Stimulated activated CD4-positive, alpha-beta T cell treated with anti-CD3 and anti-CD28 coated beads, Interleukin-1b, Interleukin-23, amount 100 ng/mL, for 24 hours (primary cell): ENCODE measurements around the gene SLITRK3.

ENCODE experiments used
- DNase-seq, 4 experiments: peaks; one replicate each; pipeline ENCODE4 v3.0.0-alpha.2; 2020; ENCODE audit warnings: low read depth in 4 of 4, low spot score in 1 of 4

Gene SLITRK3

GRCh38 chr3:165195640-165196576 lies at the start of gene SLITRK3:
Gene SLITRK3 (minus strand): TSS chr3:165196384. CDS start chr3:165190830, 5,554 bp downstream.
- DNase-seq = no peak

- DNase-seq = no peak
These were observed 47.4 kb upstream of the SLITRK3 start for GRCh38 chr3:165243597-165243996.

- no peak for DNase-seq
These were observed 37.5 kb upstream of the SLITRK3 start for GRCh38 chr3:165233501-165234195.

GRCh38 chr3:165225604-165226003 lies 29.4 kb upstream of the SLITRK3 start:
- DNase-seq = no peak

- DNase-seq = no peak
These were observed 21.6 kb upstream of the SLITRK3 start for GRCh38 chr3:165217739-165218138.

GRCh38 chr3:165212580-165212979 lies 16.4 kb upstream of the SLITRK3 start:
- no peak for DNase-seq

- no peak for DNase-seq
These were observed 15.5 kb upstream of the SLITRK3 start for GRCh38 chr3:165211721-165212120.

GRCh38 chr3:165210727-165211126 lies 14.5 kb upstream of the SLITRK3 start:
- no peak for DNase-seq

- DNase-seq = no peak
These were observed 13.9 kb upstream of the SLITRK3 start for GRCh38 chr3:165210132-165210531.

GRCh38 chr3:165206454-165207266 lies 10.5 kb upstream of the SLITRK3 start:
- DNase-seq = peak in 1 of 4 experiments; percentile 7

GRCh38 chr3:165204445-165204844 lies 8.3 kb upstream of the SLITRK3 start:
- DNase-seq = no peak

- no peak for DNase-seq
These were observed 6.8 kb upstream of the SLITRK3 start for GRCh38 chr3:165202995-165203394.

GRCh38 chr3:165201964-165202363 lies 5.8 kb upstream of the SLITRK3 start:
- DNase-seq = no peak

GRCh38 chr3:165197481-165197800 lies 1.3 kb upstream of the SLITRK3 start:
- DNase-seq = no peak

- no peak for DNase-seq
These were observed 645 bp upstream of the SLITRK3 start for GRCh38 chr3:165196577-165197480.

GRCh38 chr3:165195241-165195639 lies 944 bp downstream of the SLITRK3 start:
- DNase-seq = no peak

GRCh38 chr3:165194511-165195240 lies 1.5 kb downstream of the SLITRK3 start:
- no peak for DNase-seq

- DNase-seq = no peak
These were observed 2.6 kb downstream of the SLITRK3 start for GRCh38 chr3:165193366-165194254.
